GM21529 (cell line): ENCODE measurements around the gene KRTAP5-10.
A peak's percentile ranks its signal among the peaks of the same experiment; 100 is the strongest.
"Not testable (repeated sequence)": the region's sequence is repeated elsewhere in the genome, so short reads cannot be mapped to it uniquely, and the experiment has no call there.

Experiments
- ATAC-seq: cut with Tn5 transposase; IDR thresholded peaks from one replicate; pipeline ENCODE4 v1.9.1; 2021; ENCODE audit not compliant: unreplicated experiment

The KRTAP5-10 gene

GRCh38 chr11:71565263-71565662, at the start of gene KRTAP5-10:
Gene KRTAP5-10, plus strand, starts transcription at chr11:71565563. Its CDS starts 25 bp downstream, at chr11:71565588.
- no peak for ATAC-seq

GRCh38 chr11:71518506-71519471, 46.6 kb upstream of the KRTAP5-10 start:
- no peak for ATAC-seq

- ATAC-seq: no peak
Observed at GRCh38 chr11:71519546-71519945, 45.8 kb upstream of the KRTAP5-10 start.

- ATAC-seq: no peak
Observed at GRCh38 chr11:71525188-71525937, 40.0 kb upstream of the KRTAP5-10 start.

GRCh38 chr11:71525938-71526495, 39.3 kb upstream of the KRTAP5-10 start:
- ATAC-seq: no peak

GRCh38 chr11:71526796-71527575, 38.4 kb upstream of the KRTAP5-10 start, which contains the start of gene KRTAP5-7:
Gene KRTAP5-7, plus strand, starts transcription at chr11:71527267. Its CDS starts 34 bp downstream, at chr11:71527301.
- ATAC-seq: not testable (repeated sequence)

GRCh38 chr11:71527576-71528210, 37.7 kb upstream of the KRTAP5-10 start:
- ATAC-seq: no peak

- ATAC-seq: no peak
Observed at GRCh38 chr11:71530602-71531001, 34.8 kb upstream of the KRTAP5-10 start.

GRCh38 chr11:71532036-71532610, 33.2 kb upstream of the KRTAP5-10 start:
- ATAC-seq: no peak

- not testable (repeated sequence) for ATAC-seq
Observed at GRCh38 chr11:71534711-71535608, 30.4 kb upstream of the KRTAP5-10 start.

- no peak for ATAC-seq
Observed at GRCh38 chr11:71535825-71536224, 29.5 kb upstream of the KRTAP5-10 start.

- no peak for ATAC-seq
Observed at GRCh38 chr11:71537537-71537936, 27.8 kb upstream of the KRTAP5-10 start.

- not testable (repeated sequence) for ATAC-seq
Observed at GRCh38 chr11:71537977-71538665, 27.2 kb upstream of the KRTAP5-10 start, which contains the start of gene KRTAP5-8. Gene KRTAP5-8, plus strand, starts transcription at chr11:71538025. Its CDS starts 31 bp downstream, at chr11:71538056.

GRCh38 chr11:71538666-71538990, 26.7 kb upstream of the KRTAP5-10 start:
- no peak for ATAC-seq

- no peak for ATAC-seq
Observed at GRCh38 chr11:71539017-71539416, 26.3 kb upstream of the KRTAP5-10 start.

GRCh38 chr11:71539971-71540370, 25.4 kb upstream of the KRTAP5-10 start:
- ATAC-seq: not testable (repeated sequence)

GRCh38 chr11:71540521-71541304, 24.6 kb upstream of the KRTAP5-10 start:
- peak; percentile 71 for ATAC-seq
